ENCODE measurements around the gene GABBR1.

GABBR1 gene

DNA sequence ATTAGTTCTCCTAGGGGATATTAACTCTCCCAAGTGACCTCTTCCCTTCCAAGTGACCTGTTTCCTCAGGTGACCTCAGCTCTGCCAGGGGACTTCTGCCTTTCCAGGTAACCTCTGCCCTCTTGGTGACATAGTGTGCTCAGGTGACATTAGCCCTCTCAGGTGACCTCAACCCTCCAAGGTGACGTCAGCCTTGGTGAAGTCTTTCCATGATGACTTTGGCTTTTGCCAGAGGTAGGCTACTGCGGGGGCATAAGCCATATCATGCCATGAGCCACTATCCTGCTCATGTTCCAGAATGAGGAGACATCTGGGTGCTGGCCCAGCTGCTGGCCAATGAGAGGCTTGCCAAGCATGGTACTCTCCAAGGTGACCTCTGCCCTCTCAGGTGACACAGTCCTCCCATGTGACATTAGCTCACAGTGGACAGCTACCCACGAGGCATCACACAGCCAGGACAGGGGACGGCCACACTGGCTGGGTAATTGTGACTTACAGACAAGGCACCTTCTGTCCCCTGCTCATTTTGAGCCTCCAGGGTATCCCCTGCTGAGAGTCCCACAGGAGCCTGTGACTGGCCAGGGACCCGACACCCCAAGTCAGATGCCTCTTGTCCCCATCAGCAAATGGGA, 104.6 kb downstream of the GABBR1 start:
- H3K4me3 ChIP-seq (ENCODE audit: low read length): no peak overlapping the region
- TF ChIP-seq, protein P1, sequence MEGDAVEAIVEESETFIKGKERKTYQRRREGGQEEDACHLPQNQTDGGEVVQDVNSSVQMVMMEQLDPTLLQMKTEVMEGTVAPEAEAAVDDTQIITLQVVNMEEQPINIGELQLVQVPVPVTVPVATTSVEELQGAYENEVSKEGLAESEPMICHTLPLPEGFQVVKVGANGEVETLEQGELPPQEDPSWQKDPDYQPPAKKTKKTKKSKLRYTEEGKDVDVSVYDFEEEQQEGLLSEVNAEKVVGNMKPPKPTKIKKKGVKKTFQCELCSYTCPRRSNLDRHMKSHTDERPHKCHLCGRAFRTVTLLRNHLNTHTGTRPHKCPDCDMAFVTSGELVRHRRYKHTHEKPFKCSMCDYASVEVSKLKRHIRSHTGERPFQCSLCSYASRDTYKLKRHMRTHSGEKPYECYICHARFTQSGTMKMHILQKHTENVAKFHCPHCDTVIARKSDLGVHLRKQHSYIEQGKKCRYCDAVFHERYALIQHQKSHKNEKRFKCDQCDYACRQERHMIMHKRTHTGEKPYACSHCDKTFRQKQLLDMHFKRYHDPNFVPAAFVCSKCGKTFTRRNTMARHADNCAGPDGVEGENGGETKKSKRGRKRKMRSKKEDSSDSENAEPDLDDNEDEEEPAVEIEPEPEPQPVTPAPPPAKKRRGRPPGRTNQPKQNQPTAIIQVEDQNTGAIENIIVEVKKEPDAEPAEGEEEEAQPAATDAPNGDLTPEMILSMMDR (conservative IDR thresholded peaks at IDR 0.05; ENCODE audit: low read length): no peak
- DNase-seq (ENCODE audit: low read depth): no peak

DNA sequence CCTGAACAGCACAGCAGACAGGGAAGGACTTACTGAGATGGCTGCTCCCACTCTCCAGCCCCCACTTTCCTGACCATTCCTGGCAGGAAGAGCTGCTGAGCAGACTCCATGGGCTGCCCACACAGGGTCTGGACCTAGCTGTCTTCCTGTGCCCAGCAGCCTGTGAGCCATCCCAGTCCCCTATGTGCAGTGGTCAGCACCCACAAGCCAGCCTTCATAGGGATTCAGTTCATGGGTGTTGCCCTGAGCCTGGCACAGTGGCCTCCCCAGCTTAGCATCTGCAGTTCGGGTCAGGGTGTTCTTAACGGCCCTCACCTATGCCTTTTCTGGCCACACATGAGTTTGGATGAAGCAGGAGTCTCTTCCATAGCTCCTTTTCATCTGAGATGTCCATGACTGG, 105.4 kb downstream of the GABBR1 start:
- TF ChIP-seq, protein P1 (conservative IDR thresholded peaks at IDR 0.05; ENCODE audit: low read length): no peak
- H3K4me3 ChIP-seq (ENCODE audit: low read length): no peak overlapping the region
- no peak for DNase-seq (ENCODE audit: low read depth)

DNA sequence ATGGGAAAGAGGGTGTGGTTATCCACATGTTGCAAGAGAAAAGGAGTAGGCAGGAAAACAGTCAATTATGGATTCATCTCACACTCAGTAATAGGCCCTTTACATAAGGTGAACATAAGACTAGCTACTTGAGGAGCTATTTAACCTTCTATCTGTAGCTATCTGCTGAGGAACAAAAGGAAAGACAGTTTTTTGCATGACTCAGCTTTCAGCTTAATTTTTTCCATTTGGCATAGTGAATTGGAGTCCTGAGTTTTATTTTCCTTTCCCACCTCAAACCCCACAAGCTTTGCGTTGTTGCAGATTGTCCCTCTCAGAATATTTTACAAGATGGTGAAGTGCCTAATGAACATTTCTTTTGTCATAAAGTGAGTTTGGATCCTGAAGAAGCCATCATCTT, 105.9 kb downstream of the GABBR1 start:
- no peak overlapping the region for H3K4me3 ChIP-seq (ENCODE audit: low read length)
- TF ChIP-seq, protein P1 (conservative IDR thresholded peaks at IDR 0.05; ENCODE audit: low read length): no peak
- no peak for DNase-seq (ENCODE audit: low read depth)

DNA sequence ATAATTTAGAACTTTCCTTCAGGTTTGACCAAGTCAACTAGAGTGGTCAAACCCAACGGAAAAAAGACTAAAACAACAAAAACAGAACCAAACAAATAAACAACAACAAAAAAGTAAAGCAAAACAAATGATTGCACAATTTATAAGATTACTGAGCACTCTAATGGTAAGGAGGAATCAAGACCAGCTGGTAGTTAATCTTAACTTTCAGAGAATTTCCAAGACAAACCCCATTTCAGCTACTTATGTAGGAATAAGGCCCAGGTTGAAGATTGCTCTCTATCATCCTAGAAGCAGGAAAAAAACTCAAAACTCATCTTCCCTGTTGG, 107.7 kb downstream of the GABBR1 start:
- no peak for DNase-seq (ENCODE audit: low read depth)
- no peak overlapping the region for H3K4me3 ChIP-seq (ENCODE audit: low read length)
- TF ChIP-seq, protein P1 (conservative IDR thresholded peaks at IDR 0.05; ENCODE audit: low read length): no peak

DNA sequence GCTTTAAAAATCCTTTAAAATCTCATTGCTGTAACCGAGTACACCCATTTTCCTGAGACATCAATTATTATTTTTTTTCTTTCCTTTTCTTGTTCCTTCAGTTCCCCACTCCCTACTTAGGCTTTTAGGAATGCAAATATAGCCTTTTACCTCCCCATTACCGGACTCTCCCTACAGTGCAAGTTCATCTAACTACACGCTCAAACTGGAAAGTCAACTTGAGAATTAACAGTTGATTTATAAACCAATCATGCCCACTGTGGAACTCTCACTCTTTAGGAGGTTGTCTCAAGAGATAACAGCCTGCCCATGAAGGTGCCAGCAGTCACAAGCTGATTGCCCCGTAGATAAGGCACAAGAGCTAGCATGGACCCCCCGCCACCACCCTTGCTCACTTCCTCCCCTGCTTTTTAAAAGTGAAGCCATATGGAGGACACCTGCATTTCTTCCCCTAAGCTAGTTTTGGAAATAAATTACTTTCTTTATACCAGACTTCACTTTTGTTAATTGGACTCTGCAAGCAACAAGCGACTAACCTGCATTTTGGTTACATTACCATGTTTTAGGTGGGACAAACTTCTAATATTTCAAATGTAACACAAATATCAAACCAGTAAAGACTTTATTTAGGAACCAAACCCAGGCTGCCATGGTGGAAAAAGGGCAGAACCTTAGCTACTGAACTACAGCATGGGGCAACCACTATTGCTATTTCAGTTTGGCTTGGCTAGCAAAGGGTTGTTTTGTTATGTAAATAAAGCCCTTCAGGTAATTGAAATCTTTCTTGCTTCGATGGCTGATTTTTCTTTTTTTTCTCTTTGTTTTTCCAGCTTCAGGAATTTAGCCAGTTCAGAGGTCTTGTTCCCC, 108.3 kb downstream of the GABBR1 start:
- TF ChIP-seq, protein P1 (conservative IDR thresholded peaks at IDR 0.05; ENCODE audit: low read length): no peak
- H3K4me3 ChIP-seq (ENCODE audit: low read length): no peak overlapping the region
- no peak for DNase-seq (ENCODE audit: low read depth)

DNA sequence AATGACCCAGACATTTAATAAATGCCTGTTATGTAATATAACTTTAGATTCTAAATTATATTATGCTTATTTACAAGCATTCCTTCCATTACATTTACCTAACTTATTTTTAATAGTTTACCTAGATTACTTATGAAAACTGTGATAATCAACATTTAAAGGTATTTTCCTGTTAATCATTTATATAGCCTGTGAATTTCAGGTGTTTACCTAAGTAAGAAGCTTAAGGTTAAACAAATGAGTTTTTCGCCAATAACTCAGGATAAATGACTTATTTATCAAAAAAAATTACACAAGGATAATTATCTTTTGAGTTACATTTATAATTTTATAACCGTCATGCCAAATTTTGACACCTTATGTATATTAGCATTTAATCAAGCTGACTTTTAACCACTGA, 108.9 kb downstream of the GABBR1 start:
- H3K4me3 ChIP-seq (ENCODE audit: low read length): no peak overlapping the region
- DNase-seq (ENCODE audit: low read depth): no peak
- TF ChIP-seq, protein P1 (conservative IDR thresholded peaks at IDR 0.05; ENCODE audit: low read length): no peak

DNA sequence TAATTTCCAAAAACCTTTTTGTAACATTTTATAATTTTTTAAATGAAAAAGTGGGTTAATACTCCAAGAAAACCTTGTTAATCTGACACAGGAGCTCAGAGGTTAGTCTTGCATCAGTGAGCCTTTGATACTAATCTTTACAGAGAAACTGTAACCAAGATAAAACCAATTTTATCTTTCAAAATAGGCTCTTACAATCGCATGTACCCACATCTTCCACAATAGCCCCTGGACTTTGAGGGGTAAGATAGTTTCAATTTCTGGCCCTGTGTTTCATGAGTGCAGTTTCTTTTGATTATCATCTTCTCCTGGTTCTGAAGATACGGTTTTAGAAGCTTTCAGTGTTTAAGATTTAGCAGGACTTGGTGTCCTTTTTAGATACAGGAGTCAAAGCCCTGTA, 110.8 kb downstream of the GABBR1 start:
- no peak for DNase-seq (ENCODE audit: low read depth)
- H3K4me3 ChIP-seq (ENCODE audit: low read length): no peak overlapping the region
- TF ChIP-seq, protein P1 (conservative IDR thresholded peaks at IDR 0.05; ENCODE audit: low read length): no peak

Measured in AG10803 (cell line).